Frontal cortex (tissue), 4 donors: Measurements from ENCODE around the gene DUSP14. TPM values are rescaled to one million over a fixed set of nuclear protein-coding genes. Genes with fewer than 3 reads are reported as not detected.
"Not testable (repeated sequence)": the region's sequence is repeated elsewhere in the genome, so short reads cannot be mapped to it uniquely, and the experiment has no call there.

Source experiments
- DNase-seq, 2 donors: peaks; one replicate each; pipeline ENCODE4 v3.0.0; 2012; ENCODE audit warnings: low spot score in 2 of 2
- FAIRE-seq: peaks from 2 replicates; lab custom pipeline; 2012; peaks lifted over from hg19 to GRCh38; lab: Jason Lieb, UNC
- total RNA-seq: library from RNA; depleted of rRNA; stranded (reverse); fragments of >200 nt; gene quantifications from one replicate; pipeline ENCODE4 v1.2.3, GENCODE V29; 2014
- donor health status: control.
- donor health status: control.
- donor health status: control.

Gene DUSP14
- total RNA-seq: 15.1 TPM

DNA sequence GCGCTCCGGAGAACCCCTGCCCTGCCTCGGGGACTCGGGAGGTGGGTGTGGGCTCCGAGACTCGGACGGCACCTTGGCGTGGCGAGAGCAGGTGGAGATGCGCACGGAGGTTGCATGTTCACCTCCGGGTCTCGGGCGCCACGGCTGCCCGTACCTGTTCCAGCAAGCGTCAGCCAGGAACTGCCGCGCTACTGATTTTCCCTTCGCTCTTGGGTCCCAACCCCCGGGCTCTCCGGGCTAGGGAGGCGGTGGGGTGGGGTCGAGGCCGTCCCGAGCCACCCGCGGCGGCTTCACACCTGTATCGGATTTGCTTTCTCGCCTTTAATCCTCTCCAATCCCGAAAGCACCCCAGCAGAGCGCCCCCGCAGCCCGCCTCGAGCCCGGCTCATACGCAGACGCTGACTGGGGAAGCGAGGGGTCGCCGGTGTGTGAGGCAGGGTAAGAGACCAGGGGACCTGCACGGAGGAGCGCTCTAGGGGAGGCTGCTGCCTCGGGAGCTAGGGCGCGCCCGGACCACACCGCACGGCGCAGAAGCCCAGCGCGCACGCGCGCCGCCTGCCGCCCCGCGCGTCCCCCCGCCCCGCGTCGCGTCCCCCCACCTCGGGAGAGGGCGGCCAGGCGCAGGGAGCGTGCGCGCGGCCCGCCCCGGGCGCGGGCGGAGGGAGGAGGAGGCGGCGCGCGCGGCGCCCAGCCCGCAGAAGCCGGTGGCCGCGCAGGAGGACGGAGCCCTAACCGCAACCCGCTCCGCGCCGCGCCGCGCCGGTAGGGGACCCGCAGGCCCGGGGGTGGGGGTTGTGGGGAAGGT lies at the start of gene DUSP14:
Gene DUSP14 (plus strand): TSS at position 695 of the 805 bp plus-strand sequence. CDS start 22,382 bp downstream, outside the sequence.
- FAIRE-seq (no peak), DNase-seq (peak; percentile 95 to 98)

- FAIRE-seq (no peak), DNase-seq (no peak)
These were observed 49.3 kb upstream of the DUSP14 start for GRCh38 chr17:37440424-37440823.

DNA sequence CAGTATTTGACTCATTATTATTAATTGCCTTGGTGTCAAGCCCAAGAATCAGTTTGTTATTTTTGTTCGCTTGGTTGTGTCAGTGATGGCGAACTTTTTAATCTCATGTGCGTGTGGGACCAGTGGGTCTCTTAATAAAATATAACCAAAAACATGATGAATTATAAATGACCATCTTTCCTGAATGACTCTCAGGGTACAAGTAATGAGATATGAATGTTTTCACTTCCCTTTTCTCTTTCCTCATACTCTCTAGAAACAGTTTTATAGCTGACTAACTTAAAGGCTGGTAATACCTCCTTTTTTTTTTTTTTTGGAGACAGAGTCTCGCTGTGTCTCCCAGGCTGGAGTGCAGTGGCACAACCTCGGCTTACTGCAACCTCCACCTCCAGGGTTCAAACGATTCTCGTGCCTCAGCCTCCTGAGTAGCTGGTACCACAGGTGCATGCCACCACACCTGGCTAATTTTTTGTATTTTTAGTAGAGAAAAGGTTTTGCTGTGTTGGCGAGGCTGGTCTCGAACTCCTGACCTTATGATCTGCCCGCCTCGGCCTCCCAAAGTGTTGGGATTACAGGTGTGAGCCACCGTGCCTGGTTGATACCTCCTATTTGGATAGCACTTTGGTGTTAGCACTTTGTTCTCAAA lies 48.2 kb upstream of the DUSP14 start:
- FAIRE-seq: not testable (repeated sequence)

GRCh38 chr17:37446027-37446426 lies 43.7 kb upstream of the DUSP14 start:
- DNase-seq (no peak), FAIRE-seq (no peak)

More for the DNA sequence above, 48.2 kb upstream of the DUSP14 start:
- not testable (repeated sequence) for DNase-seq

GRCh38 chr17:37447641-37448040 lies 42.0 kb upstream of the DUSP14 start:
- FAIRE-seq (no peak), DNase-seq (no peak)

DNA sequence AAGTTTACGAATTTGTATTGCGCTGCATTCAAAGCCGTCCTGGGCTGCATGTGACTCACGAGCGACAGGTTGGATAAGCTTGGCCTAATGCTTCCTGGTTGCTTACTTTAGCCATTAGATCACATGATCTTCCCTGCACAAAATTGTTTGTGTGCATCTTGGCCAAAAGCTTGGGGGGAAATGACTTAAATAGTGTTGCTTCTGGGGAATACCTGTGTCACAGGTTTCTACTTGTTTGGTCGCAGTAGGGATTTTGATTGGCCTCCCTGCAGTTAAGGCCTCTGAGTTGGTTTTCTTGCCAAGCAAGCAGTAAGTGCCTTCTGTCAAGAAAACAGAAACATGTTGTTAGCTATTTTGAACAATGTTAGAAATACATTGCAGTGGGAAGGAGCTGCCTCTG lies 39.6 kb upstream of the DUSP14 start:
- no peak for DNase-seq
- no peak for FAIRE-seq

- not testable (repeated sequence) for DNase-seq, FAIRE-seq
These were observed 31.9 kb upstream of the DUSP14 start for GRCh38 chr17:37457801-37458200.

DNA sequence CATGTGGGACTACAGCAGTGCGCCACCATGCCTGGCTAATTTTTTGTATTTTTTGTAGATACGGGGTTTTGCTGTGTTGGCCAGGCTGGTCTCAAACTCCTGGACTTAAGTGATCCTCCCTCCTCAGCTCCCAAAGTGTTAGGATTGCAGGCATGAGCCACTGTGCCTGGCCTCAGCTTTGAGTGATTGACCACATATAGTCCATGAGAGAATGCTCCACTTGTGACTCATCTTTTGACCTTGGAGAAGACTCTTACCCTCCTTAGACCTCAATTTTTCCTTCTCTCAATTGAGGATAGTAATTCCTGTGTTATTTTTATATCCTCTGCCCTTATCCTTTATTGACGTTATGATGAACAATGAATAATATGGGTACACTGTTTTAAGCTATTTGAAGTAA lies 30.9 kb upstream of the DUSP14 start:
- no peak for DNase-seq

DNA sequence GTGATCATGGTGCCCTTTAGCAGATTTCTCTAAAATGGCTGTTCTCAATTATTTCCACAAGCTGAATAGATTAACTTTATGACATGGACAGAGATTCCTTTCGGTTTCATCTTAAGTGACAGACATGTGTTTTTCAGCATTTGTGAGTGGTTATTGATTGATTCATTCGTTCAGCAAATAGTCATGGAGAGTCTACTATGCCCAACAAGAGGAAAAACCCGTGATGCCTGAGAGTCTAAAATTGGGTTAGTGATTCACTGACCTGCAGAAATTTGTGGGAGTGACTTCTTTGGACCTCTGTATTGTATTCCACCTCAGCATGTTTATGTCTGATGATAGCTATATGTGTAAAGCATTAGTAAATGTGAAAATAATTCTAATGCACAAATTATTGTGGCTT lies 28.0 kb upstream of the DUSP14 start:
- FAIRE-seq (no peak), DNase-seq (no peak)

More for the DNA sequence above, 30.9 kb upstream of the DUSP14 start:
- no peak for FAIRE-seq

DNA sequence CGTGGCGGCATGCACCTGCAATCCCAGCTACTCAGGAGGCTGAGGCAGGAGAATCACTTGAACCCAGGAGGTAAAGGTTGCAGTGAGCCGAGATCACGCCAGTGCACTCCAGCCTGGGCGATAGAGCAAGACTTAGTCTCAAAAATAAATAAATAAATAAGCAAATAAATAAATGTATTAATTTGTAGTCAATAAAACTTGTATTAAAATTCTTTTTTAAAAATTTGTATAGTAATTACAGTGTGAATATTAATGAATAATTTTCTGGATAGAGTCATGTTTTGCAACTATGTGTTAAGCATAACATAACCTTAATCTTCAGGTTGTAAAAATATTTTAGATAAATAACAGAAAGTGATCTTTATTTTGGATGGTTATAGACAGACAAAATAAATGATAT lies 27.2 kb upstream of the DUSP14 start:
- no peak for FAIRE-seq
- DNase-seq: no peak

GRCh38 chr17:37463039-37463438 lies 26.7 kb upstream of the DUSP14 start:
- no peak for FAIRE-seq
- no peak for DNase-seq

DNA sequence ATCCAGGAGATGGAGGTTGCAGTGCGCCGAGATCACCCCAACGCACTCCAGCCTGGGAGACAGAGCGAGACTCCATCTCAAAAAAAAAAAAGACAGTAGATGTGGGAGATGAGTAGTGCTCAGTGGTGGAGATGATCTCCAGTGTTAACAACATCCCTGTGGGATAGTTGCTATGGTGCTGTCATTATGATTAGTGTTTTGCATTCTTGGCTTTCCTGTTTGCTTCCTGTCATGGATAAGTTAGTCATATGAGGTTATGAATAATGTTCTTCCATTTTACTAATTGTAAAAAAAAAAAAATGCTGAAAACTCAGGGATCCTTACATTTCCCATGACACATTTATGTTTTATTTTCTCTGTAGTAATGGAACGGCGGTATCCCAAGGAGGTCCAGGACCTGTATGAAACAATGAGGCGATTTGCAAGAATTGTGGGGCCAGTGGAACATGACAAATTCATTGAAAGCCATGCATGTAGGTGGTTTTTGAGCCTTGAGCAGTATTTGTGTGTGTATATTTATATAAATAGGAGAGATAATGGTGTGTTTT lies 24.5 kb upstream of the DUSP14 start:
- DNase-seq (no peak), FAIRE-seq (no peak)

- DNase-seq: no peak
- FAIRE-seq: no peak
These were observed 23.2 kb upstream of the DUSP14 start for GRCh38 chr17:37466471-37466870.

GRCh38 chr17:37470181-37470580 lies 19.5 kb upstream of the DUSP14 start:
- DNase-seq: no peak
- no peak for FAIRE-seq

DNA sequence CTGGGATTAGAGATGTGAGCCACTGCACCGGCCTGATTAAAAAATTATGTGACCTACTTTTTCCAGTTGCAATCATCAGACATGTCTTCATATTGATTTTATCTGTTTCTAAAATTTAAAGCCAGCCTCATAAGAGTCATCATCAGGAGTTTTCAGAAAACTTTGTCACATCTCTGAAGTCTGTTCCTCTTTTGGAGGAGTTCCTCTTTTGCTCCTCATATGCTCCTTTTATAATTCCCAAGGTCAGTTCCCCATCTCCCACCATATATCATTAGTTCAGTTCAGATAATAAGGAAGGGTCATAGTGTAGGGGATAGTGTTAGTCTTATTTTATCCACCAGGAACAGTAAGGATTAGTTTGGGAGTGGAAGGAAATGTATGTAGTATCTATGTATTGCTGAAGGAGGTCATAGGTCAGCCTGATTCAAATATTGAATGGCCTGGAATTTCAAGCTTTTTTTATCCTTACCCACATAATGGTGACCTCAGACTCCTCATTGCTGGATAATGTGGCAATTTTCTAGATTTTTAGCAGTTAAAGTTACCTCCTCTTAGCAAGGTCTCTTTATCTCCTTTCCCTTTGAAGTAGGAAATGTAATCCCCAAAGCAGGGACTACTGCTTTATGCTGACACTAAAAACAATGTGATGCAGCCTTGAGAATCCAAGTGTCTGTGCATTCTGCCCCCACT lies 13.8 kb upstream of the DUSP14 start:
- FAIRE-seq: no peak
- no peak for DNase-seq

DNA sequence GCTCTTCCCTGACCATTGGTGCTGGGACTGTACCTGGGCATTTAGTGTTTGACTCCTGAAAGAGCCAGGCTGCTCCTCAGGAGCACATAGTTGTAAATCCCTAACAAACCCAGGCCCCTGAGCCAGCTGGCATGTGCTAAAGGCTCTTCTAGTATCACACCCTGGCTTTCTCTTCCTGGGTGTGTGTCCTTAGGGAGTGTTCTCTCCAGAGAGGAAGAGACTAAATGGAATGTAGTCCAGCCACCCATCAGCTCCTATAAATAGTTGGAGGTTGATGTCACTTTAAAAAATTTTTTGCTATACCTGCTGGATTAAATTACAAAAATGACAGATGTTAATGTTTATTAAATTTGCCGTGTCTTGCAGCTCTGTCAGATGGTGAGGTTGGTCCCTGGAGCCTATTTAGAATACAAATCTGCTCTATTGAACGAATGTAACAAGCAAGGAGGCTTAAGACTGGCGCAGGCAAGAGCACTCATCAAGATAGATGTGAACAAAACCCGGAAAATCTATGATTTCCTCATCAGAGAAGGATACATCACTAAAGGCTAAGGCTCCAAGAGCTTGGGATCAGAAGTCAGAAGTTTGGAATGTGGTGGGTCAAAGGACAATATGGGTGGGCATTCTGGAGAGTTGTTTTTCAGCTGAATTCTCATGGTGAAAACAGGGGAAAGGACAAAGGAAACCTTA lies 13.1 kb upstream of the DUSP14 start:
- DNase-seq (no peak), FAIRE-seq (no peak)

- DNase-seq (no peak), FAIRE-seq (no peak)
These were observed 11.5 kb upstream of the DUSP14 start for GRCh38 chr17:37478187-37478586.

- FAIRE-seq (no peak), DNase-seq (no peak)
These were observed 10.7 kb upstream of the DUSP14 start for GRCh38 chr17:37479025-37479424.

- FAIRE-seq: no peak
These were observed 9.3 kb upstream of the DUSP14 start for GRCh38 chr17:37480427-37480826.

More at GRCh38 chr17:37480427-37480826, 9.3 kb upstream of the DUSP14 start:
- DNase-seq: no peak
